Kidney (tissue), 14 donors: ENCODE data around the gene RASGEF1C. TPM values are rescaled to one million over a fixed set of nuclear protein-coding genes. Genes with fewer than 3 reads are reported as not detected.

Source experiments
- DNase-seq, 5 donors: peaks; one replicate each; pipeline ENCODE4 v3.0.0-alpha.2; 2013 to 2020
- FAIRE-seq: peaks from 2 replicates; lab custom pipeline; 2012; peaks lifted over from hg19 to GRCh38; lab: Jason Lieb, UNC
- H3K27ac ChIP-seq, 2 donors: one replicate each; pipeline ENCODE4 v1.7.0; 2013; ENCODE audit warnings: low read depth in 2 of 2, low read length in 2 of 2, inconsistent platforms in 1 of 2
- H3K27me3 ChIP-seq: one replicate; pipeline ENCODE4 v1.7.1; 2013; ENCODE audit warnings: low read length, inconsistent platforms; ENCODE audit not compliant: control insufficient read depth, insufficient read depth
- H3K36me3 ChIP-seq, 3 donors: one replicate each; pipeline versions ENCODE4 v1.7.0 to v1.7.1; 2013; ENCODE audit warnings: low read length in 3 of 3, control low read depth in 1 of 3, inconsistent platforms in 1 of 3; ENCODE audit not compliant: insufficient read depth in 3 of 3, control insufficient read depth in 2 of 3
- H3K4me1 ChIP-seq, 3 donors: one replicate each; pipeline versions ENCODE4 v1.7.0 to v1.7.1; 2013; ENCODE audit warnings: low read length in 3 of 3, inconsistent platforms in 1 of 3, low read depth in 1 of 3; ENCODE audit not compliant: control insufficient read depth in 2 of 3, insufficient read depth in 2 of 3
- H3K4me3 ChIP-seq, 3 donors: one replicate each; pipeline versions ENCODE4 v1.7.0 to v1.8.1; 2013; ENCODE audit warnings: low read length in 3 of 3, control low read depth in 1 of 3, inconsistent platforms in 1 of 3
- H3K9ac ChIP-seq, 3 donors: one replicate each; pipeline versions ENCODE4 v1.7.0 to v1.7.1; 2013; ENCODE audit warnings: low read length in 3 of 3, control low read depth in 1 of 3, inconsistent platforms in 1 of 3
- H3K9me3 ChIP-seq, 3 donors: one replicate each; pipeline versions ENCODE4 v1.7.0 to v1.7.1; 2013; ENCODE audit warnings: low read length in 3 of 3, control low read depth in 1 of 3, inconsistent platforms in 1 of 3; ENCODE audit not compliant: control insufficient read depth in 2 of 3, insufficient read depth in 1 of 3
- intact Hi-C: fragments of 100-400 bp; cut with DNase I; formaldehyde crosslinking; loops from one replicate; pipeline ENCODE4 v1.11.1; 2022
- polyA plus RNA-seq: library from polyadenylated mRNA; stranded (reverse); fragments of 350-450 nt; fragmentation: Illumina TruSeq; extraction: RNeasy Lipid Tissue Mini Kit (QIAGEN cat#74804); gene quantifications from one replicate; pipeline ENCODE4 v1.2.3, GENCODE V29; 2014; ENCODE audit warnings: low read depth, low replicate concordance; ENCODE audit not compliant: insufficient read depth
- total RNA-seq: library from RNA; stranded (reverse); fragmentation: NEBNext Ultra II Directional; extraction: Animal tissue kit (Norgen Biotek cat#: 25700); gene quantifications from one replicate; pipeline ENCODE4 v1.2.1, GENCODE V29; 2021
- TF ChIP-seq, protein P1 (sequence below): IDR thresholded peaks from 3 replicates; pipeline ENCODE4 v1.5.1; 2012; ENCODE audit warnings: mild to moderate bottlenecking, moderate library complexity, borderline replicate concordance; ENCODE audit not compliant: insufficient read depth; ENCODE audit errors: extremely low read depth
- donor health status: control.
- donor health status: control.
- donor health status: control.
- donor health status: control.
- donor health status: control.
- donor health status: DM: yes; HTN: yes; CAD: no.
- donor health status: Normal renal cell carcinoma (clear cell type).

RASGEF1C gene
- total and polyA plus RNA-seq, 2 donors from 2014 or later, result 0.15 to 0.16 TPM

DNA sequence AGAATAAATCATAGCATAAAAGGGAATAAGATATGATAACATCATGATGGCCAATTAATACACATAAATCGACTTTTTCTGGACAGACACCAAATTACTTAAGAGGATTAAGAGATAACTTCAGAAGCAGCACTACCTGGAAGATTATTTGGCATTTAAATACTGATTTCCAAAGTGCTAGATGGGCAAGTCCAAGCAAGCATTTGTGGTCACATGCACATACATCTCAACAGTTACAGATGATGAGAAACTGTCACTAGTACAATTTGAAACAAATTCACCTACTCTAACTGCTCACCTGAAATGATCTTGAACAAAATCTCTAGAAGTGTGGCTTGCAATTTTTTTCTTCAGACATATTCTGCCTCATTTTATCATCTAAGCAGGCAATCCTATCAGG, 26.8 kb upstream of the RASGEF1C start:
- TF ChIP-seq, protein P1, sequence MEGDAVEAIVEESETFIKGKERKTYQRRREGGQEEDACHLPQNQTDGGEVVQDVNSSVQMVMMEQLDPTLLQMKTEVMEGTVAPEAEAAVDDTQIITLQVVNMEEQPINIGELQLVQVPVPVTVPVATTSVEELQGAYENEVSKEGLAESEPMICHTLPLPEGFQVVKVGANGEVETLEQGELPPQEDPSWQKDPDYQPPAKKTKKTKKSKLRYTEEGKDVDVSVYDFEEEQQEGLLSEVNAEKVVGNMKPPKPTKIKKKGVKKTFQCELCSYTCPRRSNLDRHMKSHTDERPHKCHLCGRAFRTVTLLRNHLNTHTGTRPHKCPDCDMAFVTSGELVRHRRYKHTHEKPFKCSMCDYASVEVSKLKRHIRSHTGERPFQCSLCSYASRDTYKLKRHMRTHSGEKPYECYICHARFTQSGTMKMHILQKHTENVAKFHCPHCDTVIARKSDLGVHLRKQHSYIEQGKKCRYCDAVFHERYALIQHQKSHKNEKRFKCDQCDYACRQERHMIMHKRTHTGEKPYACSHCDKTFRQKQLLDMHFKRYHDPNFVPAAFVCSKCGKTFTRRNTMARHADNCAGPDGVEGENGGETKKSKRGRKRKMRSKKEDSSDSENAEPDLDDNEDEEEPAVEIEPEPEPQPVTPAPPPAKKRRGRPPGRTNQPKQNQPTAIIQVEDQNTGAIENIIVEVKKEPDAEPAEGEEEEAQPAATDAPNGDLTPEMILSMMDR, result no peak
- no peak overlapping the region for H3K27ac ChIP-seq
- H3K27me3 ChIP-seq, result no peaks in the 10 kb centered on the region
- no peak overlapping the region for H3K4me3 ChIP-seq
- peaks cover 0 to 40% (median 24%) of the 10 kb centered on the region in 3 donors for H3K36me3 ChIP-seq
- H3K4me1 ChIP-seq, result no peaks in the 10 kb centered on the region
- FAIRE-seq (no peak), DNase-seq (no peak)
- H3K9ac ChIP-seq, result no peak overlapping the region
- intact Hi-C loops, result no loop called here
- peaks cover 0 to 6% (median 0%) of the 10 kb centered on the region in 3 donors for H3K9me3 ChIP-seq

DNA sequence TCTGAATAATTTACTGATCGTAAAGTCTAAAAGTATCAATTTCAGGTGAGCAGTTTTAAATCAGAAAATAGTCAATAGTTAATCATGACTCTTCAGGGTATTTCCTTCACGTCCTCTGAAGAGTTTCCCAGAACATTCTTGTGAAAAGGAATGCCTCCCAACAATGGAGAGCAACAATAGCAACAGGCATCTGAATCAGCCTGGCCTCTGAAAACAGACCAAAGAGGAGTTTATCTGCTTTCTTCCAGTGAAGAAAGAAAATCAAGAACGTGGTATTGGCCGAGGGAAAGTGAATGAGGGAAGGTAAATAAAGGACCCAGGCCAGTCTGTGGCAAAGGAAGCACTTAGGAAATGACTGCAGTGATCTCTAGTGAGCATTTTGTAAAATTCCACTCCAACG, 26.1 kb upstream of the RASGEF1C start:
- no peak for FAIRE-seq
- H3K36me3 ChIP-seq, result peaks cover 0 to 32% (median 17%) of the 10 kb centered on the region in 3 donors

DNA sequence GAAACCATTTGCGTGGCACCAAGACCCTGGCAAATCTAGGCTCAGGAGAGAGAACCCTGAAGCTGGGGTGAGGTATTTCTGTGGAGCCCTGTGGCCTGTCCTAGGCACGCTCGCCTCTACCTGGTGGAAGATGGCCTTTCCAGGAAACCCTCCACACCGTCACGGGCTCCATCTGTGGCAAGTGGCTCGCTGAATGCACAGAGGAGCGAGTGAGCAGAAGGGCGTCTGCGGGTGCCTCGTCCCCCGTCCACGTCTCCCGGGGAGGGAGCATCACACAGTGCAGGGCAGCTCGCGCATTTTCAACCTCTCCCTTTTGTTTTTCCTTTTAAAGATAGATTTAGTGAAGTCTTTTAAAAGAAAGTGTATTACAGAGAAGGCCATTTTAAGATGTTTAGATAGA, 25.3 kb upstream of the RASGEF1C start:
- H3K9ac ChIP-seq, result no peak overlapping the region
- H3K4me3 ChIP-seq, result no peak overlapping the region
- TF ChIP-seq, protein P1, result no peak
- no peaks in the 10 kb centered on the region for H3K27me3 ChIP-seq
- no peak overlapping the region for H3K27ac ChIP-seq
- intact Hi-C loops, result no loop called here
- FAIRE-seq, result no peak
- H3K9me3 ChIP-seq, result peaks cover 0 to 12% (median 0%) of the 10 kb centered on the region in 3 donors
- DNase-seq, result no peak
- peaks cover 0 to 25% (median 16%) of the 10 kb centered on the region in 3 donors for H3K36me3 ChIP-seq
- no peaks in the 10 kb centered on the region for H3K4me1 ChIP-seq

More for the DNA sequence above, 26.1 kb upstream of the RASGEF1C start:
- intact Hi-C loops, result no loop called here
- DNase-seq, result no peak
- Histone ChIP-seq H3K9me3 (peaks cover 0 to 6% (median 0%) of the 10 kb centered on the region in 3 donors), H3K4me1 (no peaks in the 10 kb centered on the region), H3K4me3 (no peak overlapping the region), H3K9ac (no peak overlapping the region), H3K27ac (no peak overlapping the region), H3K27me3 (no peaks in the 10 kb centered on the region)
- TF ChIP-seq, protein P1, result no peak

DNA sequence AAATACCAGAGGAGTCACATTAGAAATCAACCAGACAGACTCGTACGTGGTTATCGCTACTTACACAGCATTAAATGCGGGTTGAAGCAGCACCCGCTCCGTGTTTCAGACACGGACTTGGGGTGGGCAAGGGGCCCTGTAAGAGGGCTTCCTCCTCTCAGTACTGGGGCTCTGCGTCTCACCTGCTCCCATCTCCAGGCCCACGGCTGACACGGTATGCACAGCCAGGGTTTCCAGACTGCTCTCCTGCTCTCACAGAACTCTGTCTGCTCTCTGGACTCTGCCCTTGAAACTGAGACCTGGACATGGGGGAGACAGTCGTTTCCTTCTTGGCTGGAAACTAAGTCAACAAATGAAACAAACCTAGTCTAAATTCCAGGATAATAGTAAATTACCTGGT, 24.7 kb upstream of the RASGEF1C start:
- H3K27ac ChIP-seq, result no peak overlapping the region
- intact Hi-C loops, result no loop called here
- H3K27me3 ChIP-seq, result no peaks in the 10 kb centered on the region
- no peak overlapping the region for H3K9ac ChIP-seq
- H3K9me3 ChIP-seq, result peaks cover 0 to 14% (median 0%) of the 10 kb centered on the region in 3 donors
- no peak overlapping the region for H3K4me3 ChIP-seq
- H3K4me1 ChIP-seq, result no peaks in the 10 kb centered on the region
- TF ChIP-seq, protein P1, result no peak
- DNase-seq (peak in 2 of 5 donors; percentile 13 to 50), FAIRE-seq (no peak)
- peaks cover 0 to 19% (median 12%) of the 10 kb centered on the region in 3 donors for H3K36me3 ChIP-seq
